K562 (cell line): ENCODE measurements around the gene CIB2. TPM values are rescaled to one million over a fixed set of nuclear protein-coding genes. Genes with fewer than 3 reads are reported as not detected.

Experiments used
- ATAC-seq: fragments of 200-7000 bp; cut with Tn5 transposase; 3 replicates; pipeline ENCODE4 v1.9.1; 2020; ENCODE audit warnings: moderate library complexity
- BruUV-seq: library from RNA; stranded (reverse); fragments of 400-500 nt; replicated peaks from 2 replicates; lab custom pipeline; 2021; lab: Mats Ljungman, UMichigan
- CTCF ChIA-PET: fragments of 300-600 bp; formaldehyde crosslinking; extraction: SDS; loops from one replicate; lab custom pipeline; 2021; ENCODE audit warnings: low intra/inter-chr PET ratio; lab: Yijun Ruan, JAX
- POLR2A ChIA-PET: fragments of 300-600, 350-650 bp; sonication (Branson Sonifier 250); formaldehyde crosslinking; extraction: SDS; loops from one replicate; lab custom pipeline; 2021; ENCODE audit warnings: antibody characterized with exemption, inconsistent platforms; lab: Yijun Ruan, JAX
- DNase-seq, 4 experiments: peaks; one replicate each; pipeline versions ENCODE4 v3.0.0 to v3.0.0-alpha.2; 2011 to 2018; ENCODE audit warnings: low spot score in 3 of 4, mixed read lengths in 3 of 4; ENCODE audit errors: extremely low read depth in 1 of 4
- FAIRE-seq: peaks from 2 replicates; lab custom pipeline; 2011; peaks lifted over from hg19 to GRCh38; lab: Jason Lieb, UNC
- H2AFZ ChIP-seq: 2 replicates; pipeline ENCODE4 v1.6.0; 2011; ENCODE audit warnings: low read depth, low read length, control low read depth, inconsistent platforms
- H3K27ac ChIP-seq: fragments of 200-600 bp; 3 replicates; pipeline ENCODE4 v1.8.0; 2011; ENCODE audit warnings: low read depth, mild to moderate bottlenecking, control low read depth, inconsistent platforms, low read length, moderate library complexity, mixed read lengths; ENCODE audit errors: extremely low read depth
- H3K27me3 ChIP-seq, 2 experiments: fragments of 300-600 bp in 1 of 2; 2 replicates in 1 of 2; 3 replicates in 1 of 2; pipeline versions ENCODE4 v1.6.0 to v1.8.0; 2011; ENCODE audit warnings: inconsistent platforms in 2 of 2, low read length in 2 of 2, mild to moderate bottlenecking in 1 of 2, mixed read lengths in 1 of 2, moderate library complexity in 1 of 2; ENCODE audit not compliant: control insufficient read depth in 2 of 2, insufficient read depth in 2 of 2
- H3K36me3 ChIP-seq: fragments of 300-600 bp; 3 replicates; pipeline ENCODE4 v1.8.0; 2011; ENCODE audit warnings: mild to moderate bottlenecking, low read length, inconsistent platforms; ENCODE audit not compliant: control insufficient read depth, insufficient read depth
- H3K4me1 ChIP-seq, 2 experiments: fragments of 200-600 bp in 1 of 2; replicated peaks in 1 of 2; 2 replicates in 1 of 2; 3 replicates in 1 of 2; pipeline versions ENCODE4 v1.5.1 to v1.8.0; 2011; ENCODE audit warnings: inconsistent platforms in 2 of 2, low read length in 2 of 2, mild to moderate bottlenecking in 1 of 2, mixed read lengths in 1 of 2, moderate library complexity in 1 of 2; ENCODE audit not compliant: control insufficient read depth in 2 of 2, insufficient read depth in 2 of 2
- H3K4me2 ChIP-seq: 2 replicates; pipeline ENCODE4 v1.6.1; 2011; ENCODE audit warnings: low read length, control low read depth, inconsistent platforms, mixed read lengths; ENCODE audit not compliant: insufficient read depth
- H3K4me3 ChIP-seq: fragments of 200-600 bp; sonication (generic), shearing (Covaris generic); 2 replicates; pipeline ENCODE4 v1.5.1; 2016; ENCODE audit warnings: control low read depth, inconsistent platforms
- H3K79me2 ChIP-seq: fragments of 200-600 bp; 3 replicates; pipeline ENCODE4 v1.8.0; 2011; ENCODE audit warnings: low read length, inconsistent platforms; ENCODE audit not compliant: control insufficient read depth, insufficient read depth
- H3K9ac ChIP-seq, 2 experiments: 2 replicates each; pipeline versions ENCODE4 v1.6.0 to v1.6.1; 2011; ENCODE audit warnings: low read depth in 2 of 2, low read length in 2 of 2, control low read depth in 1 of 2, inconsistent platforms in 1 of 2, mild to moderate bottlenecking in 1 of 2, mixed read lengths in 1 of 2; ENCODE audit not compliant: insufficient read depth in 1 of 2
- H3K9me1 ChIP-seq: one replicate; pipeline ENCODE4 v1.6.0; 2011; ENCODE audit warnings: inconsistent platforms, mild to moderate bottlenecking, low read length, moderate library complexity; ENCODE audit not compliant: control insufficient read depth, insufficient read depth
- H3K9me3 ChIP-seq: replicated peaks from 2 replicates; pipeline ENCODE4 v1.5.1; 2011; ENCODE audit warnings: low read depth, low read length, inconsistent platforms; ENCODE audit not compliant: control insufficient read depth, insufficient read depth
- H4K20me1 ChIP-seq: replicated peaks from 2 replicates; pipeline ENCODE4 v1.6.1; 2011; ENCODE audit warnings: low read length, inconsistent platforms, mixed read lengths; ENCODE audit not compliant: control insufficient read depth, insufficient read depth
- CC2D1A ChIP-seq: fragments of 450-650 bp; IDR thresholded peaks from 2 replicates; pipeline ENCODE4 v1.6.1; 2017; ENCODE audit warnings: mild to moderate bottlenecking
- ESRRA ChIP-seq: fragments of 450-650 bp; IDR thresholded peaks from 2 replicates; pipeline ENCODE4 v1.6.1; 2014; ENCODE audit warnings: low read depth, mild to moderate bottlenecking, moderate library complexity, borderline replicate concordance
- GTF2E2 ChIP-seq: fragments of 200-800 bp; sonication (Bioruptor generic); IDR thresholded peaks from 2 replicates; pipeline ENCODE4 v1.6.1; 2016; ENCODE audit warnings: missing genetic modification characterization, missing compliant biosample characterization
- HMGXB4 ChIP-seq: sonication (generic); formaldehyde crosslinking; IDR thresholded peaks from 2 replicates; pipeline ENCODE4 v1.8.1; 2023; ENCODE audit warnings: mild to moderate bottlenecking, missing genetic modification reagents
- MLLT1 ChIP-seq, 2 experiments: fragments of 450-650 bp; IDR thresholded peaks; 2 replicates each; pipeline ENCODE4 v1.6.1; 2016
- RBM39 ChIP-seq: fragments of 200-400 bp; formaldehyde crosslinking; optimal IDR thresholded peaks from 2 replicates; pipeline ENCODE3; 2018; ENCODE audit warnings: low read depth, low read length
- STAG1 ChIP-seq: sonication (generic); formaldehyde crosslinking; IDR thresholded peaks from 2 replicates; pipeline ENCODE4 v1.5.0; 2020; ENCODE audit warnings: missing genetic modification reagents, borderline replicate concordance
- ZNF121 ChIP-seq: sonication (generic); formaldehyde crosslinking; conservative IDR thresholded peaks from 2 replicates; pipeline ENCODE4 v1.8.0; 2022; ENCODE audit warnings: missing genetic modification reagents
- ZNF75A ChIP-seq: fragments of 450-650 bp; formaldehyde crosslinking; IDR thresholded peaks from 2 replicates; pipeline ENCODE4 v1.4.0; 2020; ENCODE audit warnings: mild to moderate bottlenecking
- WGBS: fragments of 100-300 bp; shearing (Covaris generic); methylation state at CpG from one replicate; pipeline ENCODE4 v1.1.6; 2016; ENCODE audit warnings: low coverage, mixed read lengths; ENCODE audit not compliant: insufficient coverage; ENCODE audit errors: missing lambda C conversion rate; 5-methylcytosine and 5-hydroxymethylcytosine counted together
- in situ Hi-C: fragments of 300-500 bp; cut with MboI; formaldehyde crosslinking; loops from 4 replicates; pipeline ENCODE4 v1.15.0; 2018; ENCODE audit warnings: inconsistent platforms, mixed read lengths
- intact Hi-C: fragments of 100-400 bp; cut with micrococcal nuclease; formaldehyde crosslinking; loops from 2 replicates; pipeline ENCODE4 v1.14.2; 2022
- polyA plus RNA-seq, 8 experiments: library from polyadenylated mRNA; depleted of rRNA in 4 of 8; stranded (reverse) in 5 of 8; unstranded in 3 of 8; fragments of >200 nt; fragmentation: Nextera tagmentation in 2 of 8; fragmentation: Illumina TruSeq in 1 of 8; extraction: Ambion mirVana in 2 of 8; extraction: Trizol in 1 of 8; gene quantifications; 2 replicates each; pipeline versions ENCODE4 v1.2.1 to v1.2.3, GENCODE V29; 2011 to 2014; ENCODE audit warnings: inconsistent platforms in 1 of 8, missing spikeins in 1 of 8
- total RNA-seq, 7 experiments: library from RNA; depleted of rRNA in 6 of 7; stranded (reverse); fragments of >200 nt in 6 of 7; fragmentation: Illumina TruSeq in 2 of 7; extraction: Trizol in 2 of 7; gene quantifications; 2 replicates each; pipeline versions ENCODE4 v1.2.1 to v1.2.3, GENCODE V29; 2011 to 2021; ENCODE audit warnings: low replicate concordance in 1 of 7
- TF ChIP-seq, protein P1 (sequence below): sonication (generic); formaldehyde crosslinking; IDR thresholded peaks from 2 replicates; pipeline ENCODE4 v1.8.1; 2023; ENCODE audit warnings: mild to moderate bottlenecking, missing genetic modification reagents
- TF ChIP-seq, protein P2 (sequence below): fragments of 450-650 bp; formaldehyde crosslinking; IDR thresholded peaks from 2 replicates; pipeline ENCODE4 v1.4.0; 2020; ENCODE audit warnings: mild to moderate bottlenecking, moderate library complexity

CIB2 gene
- total and polyA plus RNA-seq, 9 of the 15 experiments (the other 6 are each of a cell fraction or from before 2014, with no cell fraction given): 1.5 to 37.4 (median 19.4) TPM

DNA sequence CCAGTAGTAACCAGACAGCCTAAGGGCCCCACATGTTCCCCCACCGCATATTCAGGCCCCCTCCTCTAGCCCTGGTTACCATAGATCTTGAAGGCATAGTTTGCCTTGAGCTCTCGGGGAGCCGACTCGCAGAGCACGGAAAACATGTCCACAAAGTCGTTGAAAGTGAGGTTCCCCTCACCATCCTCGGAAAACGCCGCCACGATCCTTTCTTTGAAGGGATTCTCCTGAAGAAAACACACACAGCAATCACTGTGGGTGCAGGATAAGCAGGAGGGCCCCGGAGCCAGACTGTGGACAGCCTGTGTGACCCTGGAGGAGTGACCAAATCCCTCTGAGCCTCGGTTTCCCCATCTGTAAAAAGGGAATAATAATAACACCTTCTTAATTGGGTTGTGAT is 22.1 kb downstream of the CIB2 start (continued):
- TF ChIP-seq MLLT1 (IDR thresholded peaks at IDR 0.05) (no peak), HMGXB4 (CRISPR knock-in tag) (no peak), GTF2E2 (tag) (no peak)
- TF ChIP-seq, all 486 proteins: peak for 0

DNA sequence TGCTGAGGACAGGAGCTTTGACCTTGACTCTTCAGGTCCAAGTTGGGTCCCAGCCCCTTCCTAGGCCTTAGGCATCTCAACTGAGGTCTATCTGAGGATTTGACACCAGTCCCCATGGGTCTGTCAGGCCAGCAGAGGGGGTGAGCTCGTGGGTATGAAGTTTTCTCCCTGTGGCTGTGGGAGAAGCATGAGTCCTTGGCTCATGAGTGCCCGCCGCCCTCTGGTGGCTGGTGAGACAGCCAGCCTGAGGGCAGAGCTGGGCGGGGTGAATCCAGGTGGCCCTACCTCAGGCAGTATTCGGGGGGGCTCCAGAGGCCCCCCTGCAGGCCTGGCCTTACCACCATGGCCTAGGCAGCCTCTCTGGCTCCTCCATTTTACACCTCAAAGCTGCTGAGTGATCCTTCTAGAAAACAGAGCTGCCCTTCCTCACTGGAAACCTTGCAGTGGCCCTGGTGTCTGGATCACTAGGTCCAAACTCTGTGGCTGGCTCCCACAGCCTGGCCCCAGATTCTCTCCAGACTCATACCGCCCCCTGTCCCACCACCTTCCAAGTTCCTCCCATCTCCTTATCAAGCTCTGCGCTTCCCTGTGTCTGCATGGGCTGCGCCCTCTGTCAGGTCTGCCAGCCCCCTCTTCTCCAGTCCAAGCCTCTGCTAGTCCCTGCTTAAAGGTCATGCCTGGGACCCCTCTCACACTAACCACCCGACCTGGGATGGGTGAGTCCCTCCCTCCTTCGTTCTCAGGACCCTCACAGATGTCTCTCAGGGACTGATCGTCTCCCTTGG is 22.8 kb downstream of the CIB2 start:
- H3K9me3 ChIP-seq: no peaks in the 10 kb centered on the region
- no peak overlapping the region for H2AFZ ChIP-seq
- CTCF ChIA-PET: interaction anchor here (0.7 to 1.8 kb wide), 7 partner anchors 104 to 209 kb away, joined by 3 to 16 read pairs (median 4); no protein-coding TSS in a partner anchor
- intact Hi-C loops: loop anchor here (1.0 kb wide), 2 partner anchors 108 to 149 kb away; no protein-coding TSS in a partner anchor
- no peak overlapping the region for H3K27ac ChIP-seq
- H3K9ac ChIP-seq: no peak overlapping the region
- WGBS: 34% methylated on average over 11 of the region's 11 CpGs
- in situ Hi-C loops: no loop called here
- POLR2A ChIA-PET: interaction anchor here (0.6 to 1.3 kb wide), 7 partner anchors 14 to 310 kb away, joined by 3 to 5 read pairs (median 3); no protein-coding TSS in a partner anchor
- no peaks in the 10 kb centered on the region for H3K27me3 ChIP-seq
- peaks cover 0 to 7% of the 10 kb centered on the region in 2 experiments; a peak in 2 of 5 replicates for H3K4me1 ChIP-seq
- H3K4me2 ChIP-seq: no peak overlapping the region
- peak; percentile 73 to 75 (median 74) for DNase-seq
- ATAC-seq: peak; percentile 92
- peaks cover 7% of the 10 kb centered on the region; the same call in 1 of the 2 replicates for H4K20me1 ChIP-seq
- H3K4me3 ChIP-seq: no peak overlapping the region
- no peaks in the 10 kb centered on the region for H3K36me3 ChIP-seq
- no TSS peak for BruUV-seq
- H3K79me2 ChIP-seq: no peaks in the 10 kb centered on the region
- FAIRE-seq: peak; percentile 56
- no peaks in the 10 kb centered on the region for H3K9me1 ChIP-seq
- TF ChIP-seq ZNF121: no peak
- 0 out of 2 replicates have a peak, but pooled peaks have one; percentile 31 for TF ChIP-seq CC2D1A
- TF ChIP-seq STAG1: 0 out of 2 replicates have a peak, but pooled peaks have one; percentile 19
- TF ChIP-seq ZNF75A (CRISPR knock-in tag): peak; percentile 80; the same call in 1 of the 2 replicates
- TF ChIP-seq ESRRA: peak; percentile 56; the same call in 1 of the 2 replicates
- TF ChIP-seq, protein P1, sequence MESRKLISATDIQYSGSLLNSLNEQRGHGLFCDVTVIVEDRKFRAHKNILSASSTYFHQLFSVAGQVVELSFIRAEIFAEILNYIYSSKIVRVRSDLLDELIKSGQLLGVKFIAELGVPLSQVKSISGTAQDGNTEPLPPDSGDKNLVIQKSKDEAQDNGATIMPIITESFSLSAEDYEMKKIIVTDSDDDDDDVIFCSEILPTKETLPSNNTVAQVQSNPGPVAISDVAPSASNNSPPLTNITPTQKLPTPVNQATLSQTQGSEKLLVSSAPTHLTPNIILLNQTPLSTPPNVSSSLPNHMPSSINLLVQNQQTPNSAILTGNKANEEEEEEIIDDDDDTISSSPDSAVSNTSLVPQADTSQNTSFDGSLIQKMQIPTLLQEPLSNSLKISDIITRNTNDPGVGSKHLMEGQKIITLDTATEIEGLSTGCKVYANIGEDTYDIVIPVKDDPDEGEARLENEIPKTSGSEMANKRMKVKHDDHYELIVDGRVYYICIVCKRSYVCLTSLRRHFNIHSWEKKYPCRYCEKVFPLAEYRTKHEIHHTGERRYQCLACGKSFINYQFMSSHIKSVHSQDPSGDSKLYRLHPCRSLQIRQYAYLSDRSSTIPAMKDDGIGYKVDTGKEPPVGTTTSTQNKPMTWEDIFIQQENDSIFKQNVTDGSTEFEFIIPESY (CRISPR knock-in tag): no peak
- no peak for TF ChIP-seq RBM39
- TF ChIP-seq, protein P2, sequence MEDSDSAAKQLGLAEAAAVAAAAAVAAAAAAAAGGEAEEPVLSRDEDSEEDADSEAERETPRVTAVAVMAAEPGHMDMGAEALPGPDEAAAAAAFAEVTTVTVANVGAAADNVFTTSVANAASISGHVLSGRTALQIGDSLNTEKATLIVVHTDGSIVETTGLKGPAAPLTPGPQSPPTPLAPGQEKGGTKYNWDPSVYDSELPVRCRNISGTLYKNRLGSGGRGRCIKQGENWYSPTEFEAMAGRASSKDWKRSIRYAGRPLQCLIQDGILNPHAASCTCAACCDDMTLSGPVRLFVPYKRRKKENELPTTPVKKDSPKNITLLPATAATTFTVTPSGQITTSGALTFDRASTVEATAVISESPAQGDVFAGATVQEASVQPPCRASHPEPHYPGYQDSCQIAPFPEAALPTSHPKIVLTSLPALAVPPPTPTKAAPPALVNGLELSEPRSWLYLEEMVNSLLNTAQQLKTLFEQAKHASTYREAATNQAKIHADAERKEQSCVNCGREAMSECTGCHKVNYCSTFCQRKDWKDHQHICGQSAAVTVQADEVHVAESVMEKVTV (CRISPR knock-in tag): peak; percentile 66
